HG02571 (cell line): ENCODE results near the gene DIPK2B.

Source experiments
- ATAC-seq: cut with Tn5 transposase; IDR thresholded peaks from one replicate; pipeline ENCODE4 v1.9.1; 2021; ENCODE audit warnings: mild to moderate bottlenecking, moderate library complexity; ENCODE audit not compliant: unreplicated experiment

DIPK2B gene

GRCh38 chrX:45164021-45164621, 36.6 kb downstream of the DIPK2B start:
- ATAC-seq = no peak

- no peak for ATAC-seq
These were observed 43.0 kb downstream of the DIPK2B start for GRCh38 chrX:45157647-45158046.

DNA sequence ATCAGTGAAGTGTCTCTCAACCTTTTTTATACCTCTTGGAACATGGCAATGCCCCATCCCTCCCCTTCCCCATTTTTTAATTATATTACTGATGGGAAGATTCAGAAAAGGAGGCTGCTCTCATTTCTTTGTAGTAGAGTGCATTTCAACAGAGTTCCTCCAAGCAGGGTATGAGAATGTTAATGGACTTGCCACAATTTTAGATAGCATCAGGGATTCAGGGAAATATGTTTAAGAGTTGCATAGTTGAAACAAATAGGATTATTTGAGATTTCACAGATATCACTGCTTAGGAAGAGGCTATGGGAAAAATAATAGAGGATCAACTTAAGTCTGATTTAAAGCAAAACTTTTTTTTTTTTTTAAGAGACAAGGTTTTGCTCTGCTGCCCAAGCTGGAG, 46.2 kb downstream of the DIPK2B start:
- ATAC-seq = no peak

DNA sequence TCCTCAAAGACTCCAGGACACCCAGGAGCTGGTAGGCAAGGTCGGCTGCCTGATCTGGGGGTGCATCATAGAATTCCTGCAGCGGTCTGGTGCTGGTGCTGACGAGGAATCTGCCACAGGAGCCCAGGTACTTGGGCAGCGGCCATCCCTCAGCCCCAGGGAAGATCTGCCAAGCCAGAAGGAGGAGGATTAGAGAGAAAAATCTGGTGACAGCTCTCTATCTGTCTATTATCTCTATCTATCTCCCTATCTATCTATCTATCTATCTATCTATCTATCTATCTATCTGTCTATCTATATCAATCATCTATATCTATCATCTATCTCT, 46.7 kb downstream of the DIPK2B start:
- ATAC-seq = no peak
